ENCODE measurements around the gene C2CD4C. TPM values are rescaled to one million over a fixed set of nuclear protein-coding genes. Genes with fewer than 3 reads are reported as not detected.

The C2CD4C gene
- total RNA-seq, 1 experiment from 2014 or later = 13.6 TPM

DNA sequence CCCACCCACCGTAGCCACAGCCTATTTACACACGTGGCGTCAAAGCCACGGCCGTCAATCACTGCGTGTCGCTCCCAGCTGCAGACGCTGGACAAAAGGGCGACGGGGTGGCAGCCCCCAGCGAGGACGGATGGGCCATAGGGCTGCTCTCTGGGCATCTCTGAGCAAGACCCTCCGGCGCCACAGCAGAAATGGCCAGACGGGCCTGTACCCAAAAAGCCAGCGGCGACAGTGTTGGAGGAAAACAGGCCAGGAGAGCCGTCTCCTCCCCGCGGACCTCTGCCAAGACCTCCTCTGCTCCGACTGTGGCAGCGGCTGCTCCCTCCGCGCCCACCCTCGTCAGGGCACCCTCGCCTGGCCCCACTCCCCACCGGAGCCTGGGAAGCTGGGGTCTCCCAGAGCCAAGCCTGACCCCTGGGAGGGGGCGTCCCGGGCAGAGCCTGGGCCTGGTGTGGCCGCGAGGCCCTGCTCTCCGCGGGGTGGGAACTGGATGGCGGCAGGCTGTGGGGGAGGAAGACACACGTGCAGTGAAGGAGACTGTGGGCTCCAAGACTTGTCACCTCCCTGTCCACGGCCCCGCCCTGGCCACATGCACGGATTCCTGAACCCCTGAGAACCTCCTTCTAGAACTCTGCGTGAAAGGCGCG is 2.7 kb downstream of the C2CD4C start:
- BruUV-seq (replicated peaks) = no TSS peak
- H3K27ac ChIP-seq (ENCODE audit: low read length) = no peak overlapping the region
- H3K9me3 ChIP-seq (ENCODE audit: control insufficient read depth, insufficient read depth, low read depth, low read length) = no peaks in the 10 kb centered on the region
- POLR2A ChIA-PET = no interaction called here
- ATAC-seq (peak; percentile 2; the same call in 1 of the 2 replicates), DNase-seq (ENCODE audit: low read depth, low spot score) (no peak)
- TF ChIP-seq POLR2AphosphoS5 (IDR thresholded peaks at IDR 0.05; ENCODE audit: low read depth, low read length) (no peak), CTCF (IDR thresholded peaks at IDR 0.05) (no peak), TCF7L2 (IDR thresholded peaks at IDR 0.05; ENCODE audit: low read depth, low read length) (no peak), SIN3A (IDR thresholded peaks at IDR 0.05; ENCODE audit: borderline replicate concordance, insufficient read depth, low read depth, low read length) (no peak)
- TF ChIP-seq, protein P1, sequence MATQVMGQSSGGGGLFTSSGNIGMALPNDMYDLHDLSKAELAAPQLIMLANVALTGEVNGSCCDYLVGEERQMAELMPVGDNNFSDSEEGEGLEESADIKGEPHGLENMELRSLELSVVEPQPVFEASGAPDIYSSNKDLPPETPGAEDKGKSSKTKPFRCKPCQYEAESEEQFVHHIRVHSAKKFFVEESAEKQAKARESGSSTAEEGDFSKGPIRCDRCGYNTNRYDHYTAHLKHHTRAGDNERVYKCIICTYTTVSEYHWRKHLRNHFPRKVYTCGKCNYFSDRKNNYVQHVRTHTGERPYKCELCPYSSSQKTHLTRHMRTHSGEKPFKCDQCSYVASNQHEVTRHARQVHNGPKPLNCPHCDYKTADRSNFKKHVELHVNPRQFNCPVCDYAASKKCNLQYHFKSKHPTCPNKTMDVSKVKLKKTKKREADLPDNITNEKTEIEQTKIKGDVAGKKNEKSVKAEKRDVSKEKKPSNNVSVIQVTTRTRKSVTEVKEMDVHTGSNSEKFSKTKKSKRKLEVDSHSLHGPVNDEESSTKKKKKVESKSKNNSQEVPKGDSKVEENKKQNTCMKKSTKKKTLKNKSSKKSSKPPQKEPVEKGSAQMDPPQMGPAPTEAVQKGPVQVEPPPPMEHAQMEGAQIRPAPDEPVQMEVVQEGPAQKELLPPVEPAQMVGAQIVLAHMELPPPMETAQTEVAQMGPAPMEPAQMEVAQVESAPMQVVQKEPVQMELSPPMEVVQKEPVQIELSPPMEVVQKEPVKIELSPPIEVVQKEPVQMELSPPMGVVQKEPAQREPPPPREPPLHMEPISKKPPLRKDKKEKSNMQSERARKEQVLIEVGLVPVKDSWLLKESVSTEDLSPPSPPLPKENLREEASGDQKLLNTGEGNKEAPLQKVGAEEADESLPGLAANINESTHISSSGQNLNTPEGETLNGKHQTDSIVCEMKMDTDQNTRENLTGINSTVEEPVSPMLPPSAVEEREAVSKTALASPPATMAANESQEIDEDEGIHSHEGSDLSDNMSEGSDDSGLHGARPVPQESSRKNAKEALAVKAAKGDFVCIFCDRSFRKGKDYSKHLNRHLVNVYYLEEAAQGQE (IDR thresholded peaks at IDR 0.05; ENCODE audit: insufficient read depth in 1 of 2, low read depth in 2 of 2, low read length in 1 of 2) = no peak
- intact Hi-C loops (cut with micrococcal nuclease; ENCODE audit: unreplicated experiment) = no loop called here
- H3K36me3 ChIP-seq (ENCODE audit: control insufficient read depth, insufficient read depth, low read length) = no peaks in the 10 kb centered on the region
- H3K27me3 ChIP-seq (ENCODE audit: control insufficient read depth, insufficient read depth, low read length) = no peaks in the 10 kb centered on the region
- in situ Hi-C loops (cut with HindIII; ENCODE audit: low pct_unique_long_range_greater_than_20kb, low sequenced_read_pairs) = no loop called here
- peaks cover 23% of the 10 kb centered on the region; the same call in 1 of the 2 replicates for H3K4me1 ChIP-seq (ENCODE audit: control insufficient read depth, insufficient read depth, low read length)
- no peak overlapping the region for H3K4me3 ChIP-seq (ENCODE audit: low read depth in 2 of 2, low read length in 2 of 2)
- CTCF ChIA-PET = no interaction called here

- Histone ChIP-seq H3K36me3 (ENCODE audit: control insufficient read depth, insufficient read depth, low read length) (no peaks in the 10 kb centered on the region), H3K27ac (ENCODE audit: low read length) (0 out of 2 replicates have a peak overlapping the region, but pooled peaks have one; percentile 39), H3K4me1 (ENCODE audit: control insufficient read depth, insufficient read depth, low read length) (peaks cover 23% of the 10 kb centered on the region; the same call in 1 of the 2 replicates), H3K4me3 (ENCODE audit: low read depth in 2 of 2, low read length in 2 of 2) (peak overlapping the region in 1 of 2 experiments; percentile 36; a peak in 2 of 4 replicates), H3K27me3 (ENCODE audit: control insufficient read depth, insufficient read depth, low read length) (no peaks in the 10 kb centered on the region), H3K9me3 (ENCODE audit: control insufficient read depth, insufficient read depth, low read depth, low read length) (no peaks in the 10 kb centered on the region)
- peak; percentile 76 for ATAC-seq
- ChIA-PET CTCF (interaction anchor here (0.5 kb wide), 1 partner anchor 121 kb away, joined by 4 read pairs; no protein-coding TSS in a partner anchor), POLR2A (no interaction called here)
- no peak for DNase-seq (ENCODE audit: low read depth, low spot score)
- intact Hi-C loops (cut with micrococcal nuclease; ENCODE audit: unreplicated experiment) = no loop called here
- TF ChIP-seq CTCF (IDR thresholded peaks at IDR 0.05) (no peak), SIN3A (IDR thresholded peaks at IDR 0.05; ENCODE audit: borderline replicate concordance, insufficient read depth, low read depth, low read length) (no peak), TCF7L2 (IDR thresholded peaks at IDR 0.05; ENCODE audit: low read depth, low read length) (no peak)
- TF ChIP-seq, protein P1 (IDR thresholded peaks at IDR 0.05; ENCODE audit: insufficient read depth in 1 of 2, low read depth in 2 of 2, low read length in 1 of 2) = no peak
- in situ Hi-C loops (cut with HindIII; ENCODE audit: low pct_unique_long_range_greater_than_20kb, low sequenced_read_pairs) = no loop called here
- TSS peak; percentile 86 for BruUV-seq (replicated peaks)
Observed at GRCh38 chr19:405121-405965, 3.6 kb downstream of the C2CD4C start.
